Common myeloid progenitor, CD34-positive (primary cell): Measurements from ENCODE around the gene ALOX15B.
"Not testable (repeated sequence)": the region's sequence is repeated elsewhere in the genome, so short reads cannot be mapped to it uniquely, and the experiment has no call there.

Source experiments
- CTCF ChIA-PET: fragments of 350-600 bp; sonication (Branson Sonifier 250); formaldehyde crosslinking; loops from one replicate; lab custom pipeline; 2021; ENCODE audit warnings: antibody characterized with exemption; lab: Charles Lee
- POLR2A ChIA-PET: fragments of 350-600 bp; sonication (Branson Sonifier 250); formaldehyde crosslinking; loops from one replicate; lab custom pipeline; 2021; ENCODE audit warnings: antibody characterized with exemption; lab: Charles Lee
- DNase-seq, 3 donors: peaks; one replicate each; pipeline versions ENCODE4 v3.0.0 to v3.0.0-alpha.2; 2013
- H3K27ac ChIP-seq, 2 experiments: 1 replicate in 1 of 2; 2 replicates in 1 of 2; pipeline ENCODE4 v1.7.0; 2013; ENCODE audit warnings: inconsistent platforms in 2 of 2, low read length in 2 of 2, mild to moderate bottlenecking in 2 of 2, low read depth in 1 of 2, moderate library complexity in 1 of 2; ENCODE audit not compliant: severe bottlenecking in 2 of 2, insufficient read depth in 1 of 2, poor library complexity in 1 of 2
- H3K27me3 ChIP-seq, 5 experiments: replicated peaks in 2 of 5; 1 replicate in 3 of 5; 2 replicates in 2 of 5; pipeline versions ENCODE4 v1.6.1 to v1.7.0; 2013; ENCODE audit warnings: low read length in 4 of 5, mild to moderate bottlenecking in 2 of 5, moderate library complexity in 2 of 5, inconsistent platforms in 1 of 5; ENCODE audit not compliant: insufficient read depth in 5 of 5, control insufficient read depth in 4 of 5
- H3K36me3 ChIP-seq, 4 experiments: 1 replicate in 2 of 4; 2 replicates in 2 of 4; pipeline versions ENCODE4 v1.6.1 to v1.7.0; 2013; ENCODE audit warnings: low read length in 3 of 4, control low read depth in 1 of 4, mild to moderate bottlenecking in 1 of 4; ENCODE audit not compliant: control insufficient read depth in 4 of 4, insufficient read depth in 4 of 4
- H3K4me1 ChIP-seq, 4 experiments: 1 replicate in 3 of 4; 2 replicates in 1 of 4; pipeline versions ENCODE4 v1.6.1 to v1.7.1; 2013; ENCODE audit warnings: low read length in 3 of 4, mild to moderate bottlenecking in 3 of 4, control low read depth in 1 of 4, inconsistent platforms in 1 of 4, moderate library complexity in 1 of 4; ENCODE audit not compliant: control insufficient read depth in 4 of 4, insufficient read depth in 4 of 4; ENCODE audit errors: control extremely low read depth in 1 of 4
- H3K4me3 ChIP-seq, 7 experiments: 1 replicate in 4 of 7; 2 replicates in 3 of 7; pipeline versions ENCODE4 v1.5.1 to v1.7.0; 2013; ENCODE audit warnings: mild to moderate bottlenecking in 7 of 7, low read length in 6 of 7, moderate library complexity in 6 of 7, inconsistent platforms in 2 of 7, low read depth in 2 of 7, control low read depth in 1 of 7; ENCODE audit not compliant: insufficient read depth in 4 of 7, control insufficient read depth in 1 of 7; ENCODE audit errors: extremely low read depth in 1 of 7
- H3K9me3 ChIP-seq, 5 experiments: 1 replicate in 4 of 5; 2 replicates in 1 of 5; pipeline versions ENCODE4 v1.6.1 to v1.7.1; 2013; ENCODE audit warnings: low read length in 4 of 5, mild to moderate bottlenecking in 2 of 5, inconsistent platforms in 1 of 5, low read depth in 1 of 5, moderate library complexity in 1 of 5; ENCODE audit not compliant: control insufficient read depth in 4 of 5, insufficient read depth in 2 of 5; ENCODE audit errors: control extremely low read depth in 1 of 5
- WGBS: methylation state at CpG from one replicate; pipeline ENCODE4 v1.1.5; 2013; ENCODE audit not compliant: insufficient coverage; 5-methylcytosine and 5-hydroxymethylcytosine counted together

The ALOX15B gene

GRCh38 chr17:8022360-8023003, 16.4 kb upstream of the ALOX15B start:
- DNase-seq, result no peak
- Histone ChIP-seq H3K4me3 (no peak overlapping the region), H3K36me3 (no peaks in the 10 kb centered on the region), H3K4me1 (peaks cover 7 to 29% (median 26%) of the 10 kb centered on the region in 4 experiments), H3K27ac (no peak overlapping the region), H3K27me3 (peaks cover 0 to 5% (median 0%) of the 10 kb centered on the region in 5 experiments), H3K9me3 (no peaks in the 10 kb centered on the region)
- ChIA-PET POLR2A (interaction anchor here (1.6 kb wide), 1 partner anchor 11 kb away, joined by 8 read pairs; no protein-coding TSS in a partner anchor), CTCF (interaction anchor here (0.7 to 10.9 kb wide), 6 partner anchors 8 to 41 kb away, joined by 3 to 117 read pairs (median 4); partner anchors contain the start of gene ALOX15B)
- WGBS, result 94% methylated on average over 2 of the region's 4 CpGs

GRCh38 chr17:8024161-8024560, 14.7 kb upstream of the ALOX15B start:
- no CpG with 5 or more reads among the region's 6 CpGs for WGBS
- POLR2A ChIA-PET, H3K9me3 ChIP-seq, H3K27ac ChIP-seq, H3K27me3 ChIP-seq, H3K4me3 ChIP-seq, H3K36me3 ChIP-seq, DNase-seq: not testable (repeated sequence)
- CTCF ChIA-PET, result interaction anchor here (1.2 to 2.7 kb wide), 3 partner anchors 18 to 191 kb away, joined by 3 to 12 read pairs (median 3); no protein-coding TSS in a partner anchor
- H3K4me1 ChIP-seq, result peaks cover 2 to 12% (median 10%) of the 10 kb centered on the region in 4 experiments

- 100% methylated on average over 8 of the region's 9 CpGs for WGBS
- no peak overlapping the region for H3K27ac ChIP-seq
Observed at GRCh38 chr17:8025176-8025911, 13.5 kb upstream of the ALOX15B start.

GRCh38 chr17:8029121-8029520, 9.7 kb upstream of the ALOX15B start:
- peaks cover 0 to 3% (median 0%) of the 10 kb centered on the region in 5 experiments for H3K9me3 ChIP-seq
- WGBS, result no CpG with 5 or more reads among the region's 5 CpGs
- ChIA-PET CTCF (interaction anchor here (0.6 to 4.2 kb wide), 4 partner anchors 12 to 117 kb away, joined by 3 to 23 read pairs (median 6); no protein-coding TSS in a partner anchor), POLR2A (no interaction called here)
- no peak overlapping the region for H3K27ac ChIP-seq
- H3K36me3 ChIP-seq, result no peaks in the 10 kb centered on the region
- H3K4me3 ChIP-seq, result no peak overlapping the region
- no peak for DNase-seq
- H3K27me3 ChIP-seq, result peaks cover 0 to 5% (median 0%) of the 10 kb centered on the region in 5 experiments
- H3K4me1 ChIP-seq, result no peaks in the 10 kb centered on the region

More at GRCh38 chr17:8025176-8025911, 13.5 kb upstream of the ALOX15B start:
- CTCF ChIA-PET, result interaction anchor here (1.4 to 2.7 kb wide), 3 partner anchors 17 to 32 kb away, joined by 3 to 12 read pairs (median 5); no protein-coding TSS in a partner anchor
- POLR2A ChIA-PET, result no interaction called here
- Histone ChIP-seq H3K9me3 (peaks cover 0 to 3% (median 0%) of the 10 kb centered on the region in 5 experiments), H3K4me1 (peaks cover 0 to under 1% (median under 1%) of the 10 kb centered on the region in 4 experiments), H3K4me3 (no peak overlapping the region), H3K27me3 (peaks cover 0 to 5% (median 0%) of the 10 kb centered on the region in 5 experiments), H3K36me3 (no peaks in the 10 kb centered on the region)
- no peak for DNase-seq

DNA sequence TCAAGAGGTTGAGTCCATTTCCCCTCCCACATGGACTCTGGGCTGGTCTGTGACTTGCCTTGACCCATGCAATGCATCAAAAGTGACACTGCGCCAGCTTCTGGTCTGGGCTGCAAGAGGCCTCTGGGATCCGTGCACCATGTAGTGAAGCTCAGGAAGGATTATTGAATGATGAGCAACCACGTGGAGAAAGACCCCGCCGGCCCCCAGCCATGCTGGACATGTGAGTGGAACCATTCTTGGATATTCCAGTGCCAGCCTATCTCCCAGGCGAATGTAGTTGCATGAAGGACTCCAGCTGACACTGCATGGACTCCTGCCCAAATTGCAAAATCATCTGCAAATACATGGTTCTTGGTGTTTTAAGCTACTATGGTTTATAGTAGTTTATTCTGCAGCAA, 7.6 kb upstream of the ALOX15B start:
- CTCF ChIA-PET, result interaction anchor here (1.0 to 4.2 kb wide), 7 partner anchors 9 to 171 kb away, joined by 3 to 23 read pairs (median 5); no protein-coding TSS in a partner anchor
- DNase-seq, result no peak
- peaks cover 0 to 5% (median 0%) of the 10 kb centered on the region in 5 experiments for H3K27me3 ChIP-seq
- POLR2A ChIA-PET, result no interaction called here
- no peaks in the 10 kb centered on the region for H3K36me3 ChIP-seq
- H3K4me1 ChIP-seq, result no peaks in the 10 kb centered on the region
- no peak overlapping the region for H3K27ac ChIP-seq
- no peak overlapping the region for H3K4me3 ChIP-seq
- 97% methylated on average over 3 of the region's 6 CpGs for WGBS
- peaks cover 0 to 3% (median 0%) of the 10 kb centered on the region in 5 experiments for H3K9me3 ChIP-seq

DNA sequence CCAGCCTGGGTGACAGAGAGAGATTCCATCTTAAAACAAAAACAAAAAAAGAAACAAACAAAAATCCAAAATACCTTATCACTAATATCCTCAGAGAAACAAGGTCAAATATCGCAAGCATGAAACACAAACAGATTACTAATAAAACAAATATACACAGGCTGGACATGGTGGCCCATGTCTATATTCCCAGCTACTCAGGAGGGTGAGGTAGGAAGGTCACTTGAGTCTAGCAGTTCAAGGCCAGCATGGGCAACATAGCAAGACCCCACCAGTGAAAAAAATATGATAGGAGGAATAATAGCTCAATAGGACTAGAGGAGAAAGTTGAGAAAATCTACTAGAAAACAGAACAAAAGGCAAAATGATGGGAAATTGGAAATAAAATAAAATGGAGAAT, 6.9 kb upstream of the ALOX15B start:
- no peaks in the 10 kb centered on the region for H3K4me1 ChIP-seq
- DNase-seq, result no peak
- ChIA-PET POLR2A (no interaction called here), CTCF (interaction anchor here (1.0 to 4.2 kb wide), 9 partner anchors 9 to 172 kb away, joined by 3 to 23 read pairs (median 4); no protein-coding TSS in a partner anchor)
- H3K4me3 ChIP-seq, result no peak overlapping the region
- WGBS, result no CpG with 5 or more reads among the region's 1 CpG
- no peak overlapping the region for H3K27ac ChIP-seq
- H3K27me3 ChIP-seq, result peaks cover 0 to 5% (median 0%) of the 10 kb centered on the region in 5 experiments
- H3K36me3 ChIP-seq, result no peaks in the 10 kb centered on the region
- peaks cover 0 to 3% (median 0%) of the 10 kb centered on the region in 5 experiments for H3K9me3 ChIP-seq
